ENCODE data around the gene IDI1.

DNA sequence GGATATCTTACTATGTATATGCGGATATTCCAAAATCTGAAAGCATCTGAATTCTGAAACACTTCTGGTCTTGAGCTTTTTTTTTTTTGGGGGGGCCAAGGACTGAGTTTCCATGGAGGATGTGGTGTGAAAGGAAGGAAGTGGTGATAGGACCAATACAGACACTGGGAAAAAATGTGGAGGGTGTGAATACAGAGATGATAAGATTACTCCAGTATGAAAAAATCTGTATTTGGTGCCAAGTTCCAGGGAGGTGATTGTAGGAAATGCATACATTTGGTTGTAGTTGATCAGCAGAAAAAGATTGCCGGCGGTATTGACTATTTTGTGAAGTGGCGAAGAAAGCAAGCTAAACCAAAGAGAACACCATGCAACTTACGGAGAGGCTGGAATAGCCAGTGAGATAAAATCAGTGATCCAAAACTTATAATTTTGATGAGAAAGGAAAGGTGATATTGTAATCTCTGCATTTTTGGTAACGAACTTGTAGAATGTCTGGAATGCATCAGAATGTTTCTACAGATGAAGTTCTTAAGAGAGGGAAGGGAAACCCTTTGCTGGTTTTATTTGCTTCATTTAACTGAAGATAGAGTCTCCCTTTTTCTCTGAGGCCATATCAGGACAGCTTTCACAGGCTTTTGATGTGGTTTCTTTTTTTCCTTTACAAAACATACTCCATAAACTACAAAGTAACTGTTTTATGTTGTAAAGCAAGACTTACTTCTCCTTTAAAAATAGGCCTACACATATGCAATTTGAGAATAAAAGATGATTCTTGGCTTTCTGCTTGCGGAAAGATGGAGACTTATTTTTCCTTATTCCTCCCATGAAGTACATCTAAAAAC lies 13.2 kb upstream of the IDI1 start:
- TF ChIP-seq, protein P1, sequence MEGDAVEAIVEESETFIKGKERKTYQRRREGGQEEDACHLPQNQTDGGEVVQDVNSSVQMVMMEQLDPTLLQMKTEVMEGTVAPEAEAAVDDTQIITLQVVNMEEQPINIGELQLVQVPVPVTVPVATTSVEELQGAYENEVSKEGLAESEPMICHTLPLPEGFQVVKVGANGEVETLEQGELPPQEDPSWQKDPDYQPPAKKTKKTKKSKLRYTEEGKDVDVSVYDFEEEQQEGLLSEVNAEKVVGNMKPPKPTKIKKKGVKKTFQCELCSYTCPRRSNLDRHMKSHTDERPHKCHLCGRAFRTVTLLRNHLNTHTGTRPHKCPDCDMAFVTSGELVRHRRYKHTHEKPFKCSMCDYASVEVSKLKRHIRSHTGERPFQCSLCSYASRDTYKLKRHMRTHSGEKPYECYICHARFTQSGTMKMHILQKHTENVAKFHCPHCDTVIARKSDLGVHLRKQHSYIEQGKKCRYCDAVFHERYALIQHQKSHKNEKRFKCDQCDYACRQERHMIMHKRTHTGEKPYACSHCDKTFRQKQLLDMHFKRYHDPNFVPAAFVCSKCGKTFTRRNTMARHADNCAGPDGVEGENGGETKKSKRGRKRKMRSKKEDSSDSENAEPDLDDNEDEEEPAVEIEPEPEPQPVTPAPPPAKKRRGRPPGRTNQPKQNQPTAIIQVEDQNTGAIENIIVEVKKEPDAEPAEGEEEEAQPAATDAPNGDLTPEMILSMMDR (conservative IDR thresholded peaks at IDR 0.05; ENCODE audit: low read length), result no peak
- no peak for TF ChIP-seq EZH2phosphoT487 (IDR thresholded peaks at IDR 0.05; ENCODE audit: borderline replicate concordance)

Data from Loucy (cell line).